Upper lobe of left lung (tissue), 4 donors: ENCODE measurements around the gene STYK1.

ENCODE experiments used
- EP300 ChIP-seq, 4 donors: sonication (generic); formaldehyde crosslinking; IDR thresholded peaks; one replicate each; pipeline ENCODE4 v1.5.1; 2017; ENCODE audit warnings: antibody characterized with exemption in 4 of 4, control low read depth in 2 of 4
- POLR2A ChIP-seq, 4 donors: fragments of 450-650 bp; IDR thresholded peaks; one replicate each; pipeline ENCODE4 v1.5.1; 2016 to 2017; ENCODE audit warnings: antibody characterized with exemption in 4 of 4, mild to moderate bottlenecking in 2 of 4
- POLR2AphosphoS5 ChIP-seq, 2 donors: sonication (generic); formaldehyde crosslinking; IDR thresholded peaks; one replicate each; pipeline ENCODE4 v1.5.1; 2017; ENCODE audit warnings: antibody characterized with exemption in 2 of 2
- TF ChIP-seq, protein P1 (sequence below), 6 experiments: fragments of 450-650 bp in 4 of 6; fragments of 200-600 bp in 2 of 6; sonication (generic) in 2 of 6; IDR thresholded peaks; one replicate each; pipeline ENCODE4 v1.5.1; 2016 to 2019; ENCODE audit warnings: antibody characterized with exemption in 6 of 6

DNA sequence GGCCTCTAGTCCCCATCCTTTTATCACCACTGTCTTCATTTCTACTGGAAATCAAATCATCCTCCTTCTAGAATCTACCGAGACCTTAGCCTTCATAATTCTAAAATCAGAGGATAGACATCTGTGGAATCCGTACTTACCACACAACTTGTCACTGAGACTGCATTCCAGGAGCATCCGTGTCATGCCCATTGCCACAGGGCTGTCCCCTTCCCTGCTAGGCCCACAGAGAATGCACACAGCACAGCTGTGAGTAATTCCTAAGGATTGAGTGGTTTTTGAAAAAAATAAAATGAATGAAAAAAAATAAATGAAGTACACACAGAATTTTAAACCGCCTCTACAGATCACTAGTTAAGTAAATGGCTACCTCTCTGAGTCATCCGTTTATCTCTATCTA lies 39.4 kb downstream of the STYK1 start:
- TF ChIP-seq POLR2A (IDR thresholded peaks at IDR 0.05) (no peak), POLR2AphosphoS5 (IDR thresholded peaks at IDR 0.05) (no peak), EP300 (IDR thresholded peaks at IDR 0.05) (no peak)
- TF ChIP-seq, protein P1, sequence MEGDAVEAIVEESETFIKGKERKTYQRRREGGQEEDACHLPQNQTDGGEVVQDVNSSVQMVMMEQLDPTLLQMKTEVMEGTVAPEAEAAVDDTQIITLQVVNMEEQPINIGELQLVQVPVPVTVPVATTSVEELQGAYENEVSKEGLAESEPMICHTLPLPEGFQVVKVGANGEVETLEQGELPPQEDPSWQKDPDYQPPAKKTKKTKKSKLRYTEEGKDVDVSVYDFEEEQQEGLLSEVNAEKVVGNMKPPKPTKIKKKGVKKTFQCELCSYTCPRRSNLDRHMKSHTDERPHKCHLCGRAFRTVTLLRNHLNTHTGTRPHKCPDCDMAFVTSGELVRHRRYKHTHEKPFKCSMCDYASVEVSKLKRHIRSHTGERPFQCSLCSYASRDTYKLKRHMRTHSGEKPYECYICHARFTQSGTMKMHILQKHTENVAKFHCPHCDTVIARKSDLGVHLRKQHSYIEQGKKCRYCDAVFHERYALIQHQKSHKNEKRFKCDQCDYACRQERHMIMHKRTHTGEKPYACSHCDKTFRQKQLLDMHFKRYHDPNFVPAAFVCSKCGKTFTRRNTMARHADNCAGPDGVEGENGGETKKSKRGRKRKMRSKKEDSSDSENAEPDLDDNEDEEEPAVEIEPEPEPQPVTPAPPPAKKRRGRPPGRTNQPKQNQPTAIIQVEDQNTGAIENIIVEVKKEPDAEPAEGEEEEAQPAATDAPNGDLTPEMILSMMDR (IDR thresholded peaks at IDR 0.05), result no peak
